Fibroblast of mammary gland (primary cell): ENCODE results near the gene MINDY4.

Experiments
- DNase-seq: peaks from one replicate; pipeline ENCODE4 v3.0.0-alpha.2; 2010; ENCODE audit warnings: low read depth
- H3K4me3 ChIP-seq: 2 replicates; pipeline ENCODE4 v1.5.1; 2011; ENCODE audit warnings: low read depth, mild to moderate bottlenecking, low read length, moderate library complexity; ENCODE audit not compliant: control insufficient read depth
- TF ChIP-seq, protein P1 (sequence below): conservative IDR thresholded peaks from 2 replicates; pipeline ENCODE4 v1.5.1; 2011; ENCODE audit warnings: low read depth, low read length, inconsistent platforms; ENCODE audit not compliant: control insufficient read depth, insufficient read depth

MINDY4 gene

DNA sequence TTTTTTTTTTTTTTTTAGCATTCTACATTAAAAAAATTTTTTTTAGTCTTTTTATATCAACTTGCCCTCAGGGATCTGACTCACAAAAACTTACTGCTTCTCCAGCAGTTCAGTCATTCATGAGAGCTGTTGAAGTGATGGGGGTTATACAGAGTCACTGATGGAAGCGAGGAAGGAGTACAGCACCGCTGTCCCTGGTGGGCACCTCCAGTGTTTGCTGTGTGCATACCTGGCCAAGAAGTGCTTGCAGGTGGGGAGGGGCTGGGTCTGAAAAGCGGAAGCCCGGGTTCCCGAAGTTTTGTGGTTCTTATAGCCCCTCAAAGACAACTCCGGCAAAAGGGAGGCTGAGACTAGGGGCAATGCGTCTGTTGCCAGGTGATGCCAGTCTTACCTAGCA lies 46.2 kb downstream of the MINDY4 start:
- TF ChIP-seq, protein P1, sequence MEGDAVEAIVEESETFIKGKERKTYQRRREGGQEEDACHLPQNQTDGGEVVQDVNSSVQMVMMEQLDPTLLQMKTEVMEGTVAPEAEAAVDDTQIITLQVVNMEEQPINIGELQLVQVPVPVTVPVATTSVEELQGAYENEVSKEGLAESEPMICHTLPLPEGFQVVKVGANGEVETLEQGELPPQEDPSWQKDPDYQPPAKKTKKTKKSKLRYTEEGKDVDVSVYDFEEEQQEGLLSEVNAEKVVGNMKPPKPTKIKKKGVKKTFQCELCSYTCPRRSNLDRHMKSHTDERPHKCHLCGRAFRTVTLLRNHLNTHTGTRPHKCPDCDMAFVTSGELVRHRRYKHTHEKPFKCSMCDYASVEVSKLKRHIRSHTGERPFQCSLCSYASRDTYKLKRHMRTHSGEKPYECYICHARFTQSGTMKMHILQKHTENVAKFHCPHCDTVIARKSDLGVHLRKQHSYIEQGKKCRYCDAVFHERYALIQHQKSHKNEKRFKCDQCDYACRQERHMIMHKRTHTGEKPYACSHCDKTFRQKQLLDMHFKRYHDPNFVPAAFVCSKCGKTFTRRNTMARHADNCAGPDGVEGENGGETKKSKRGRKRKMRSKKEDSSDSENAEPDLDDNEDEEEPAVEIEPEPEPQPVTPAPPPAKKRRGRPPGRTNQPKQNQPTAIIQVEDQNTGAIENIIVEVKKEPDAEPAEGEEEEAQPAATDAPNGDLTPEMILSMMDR = no peak
- H3K4me3 ChIP-seq = no peak overlapping the region
- peak; percentile 55 for DNase-seq

DNA sequence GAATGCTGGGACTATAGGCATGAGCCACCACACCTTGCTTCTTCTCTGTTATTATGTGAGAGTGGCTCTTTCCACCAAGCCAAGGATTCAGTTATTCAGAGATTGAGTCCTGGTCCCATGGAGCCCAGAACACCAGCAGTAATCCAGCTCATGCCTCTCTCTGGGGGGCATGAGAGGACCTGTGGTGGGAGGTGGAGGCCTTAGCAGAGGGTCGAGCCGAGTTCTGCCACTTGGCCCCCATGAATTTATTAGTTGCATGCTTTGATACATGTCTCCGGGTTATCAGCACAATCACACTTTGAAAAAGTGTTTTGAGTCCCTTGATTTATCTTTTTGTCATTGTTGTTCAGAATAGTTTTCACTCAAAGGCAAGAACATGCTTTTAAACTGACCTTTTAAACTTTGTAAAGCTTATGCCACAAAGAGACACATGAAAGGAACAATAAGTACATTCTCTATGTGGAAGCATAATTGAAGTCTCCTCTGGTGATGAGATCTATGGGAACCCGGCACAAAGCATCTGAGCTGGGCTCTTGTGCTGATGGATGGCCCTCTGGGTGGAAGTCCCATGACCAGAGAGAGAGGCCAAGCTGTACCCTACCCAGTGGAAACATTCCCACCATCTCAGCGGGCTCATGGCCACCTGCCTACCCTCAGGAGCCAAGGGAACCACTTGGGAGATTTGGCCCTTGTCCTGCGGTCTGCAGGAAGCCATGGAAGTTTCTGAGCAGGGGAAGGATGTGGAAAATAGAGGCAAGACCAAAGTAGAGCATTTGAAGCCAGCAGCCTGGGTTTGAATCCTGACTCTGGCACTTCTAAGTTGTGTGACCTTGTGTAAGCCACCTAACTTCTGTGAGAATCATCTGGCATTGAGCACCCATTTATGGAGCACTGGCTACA lies 53.9 kb downstream of the MINDY4 start:
- H3K4me3 ChIP-seq = no peak overlapping the region
- TF ChIP-seq, protein P1 = no peak
- DNase-seq = no peak

DNA sequence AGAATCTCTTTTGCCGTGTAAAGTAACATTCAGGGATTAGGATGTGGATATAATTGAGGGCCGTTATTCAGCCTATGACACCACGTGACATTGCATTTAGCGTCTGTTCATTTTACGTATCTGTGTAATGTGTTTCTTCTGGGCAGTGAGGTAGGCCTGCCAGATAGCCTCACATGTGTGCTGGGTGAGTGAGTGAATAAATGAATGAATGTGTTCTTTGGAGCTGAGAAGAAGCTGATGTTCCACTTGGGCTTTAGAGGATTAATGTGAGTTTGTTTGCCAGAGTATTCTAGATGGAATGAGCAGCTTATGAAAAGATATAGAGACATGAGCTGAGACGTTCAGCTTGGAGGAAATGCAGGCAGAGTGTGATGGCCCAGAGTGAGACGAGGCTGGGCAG lies 55.0 kb downstream of the MINDY4 start:
- TF ChIP-seq, protein P1 = no peak
- no peak for DNase-seq
- H3K4me3 ChIP-seq = no peak overlapping the region

DNA sequence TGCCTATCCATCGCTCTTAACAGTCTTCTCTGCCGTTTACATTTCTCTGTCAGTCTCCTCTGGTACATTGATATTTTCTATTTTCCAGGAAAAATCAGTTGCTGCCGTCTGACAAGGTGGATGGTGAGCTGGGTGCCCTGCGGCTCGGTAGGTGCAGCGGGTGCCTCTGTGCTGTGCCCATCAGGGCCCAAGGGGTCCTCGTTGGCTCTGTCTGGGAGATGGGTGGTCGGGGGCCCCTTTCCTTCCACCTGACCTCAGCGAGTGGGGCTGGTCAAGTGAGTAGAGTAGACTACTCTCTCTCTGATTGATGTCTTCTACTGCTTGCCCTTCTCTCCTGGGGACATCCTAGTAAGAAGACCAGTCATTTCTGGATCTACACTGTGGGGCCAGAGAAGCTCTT lies 57.4 kb downstream of the MINDY4 start:
- DNase-seq = no peak
- TF ChIP-seq, protein P1 = no peak

DNA sequence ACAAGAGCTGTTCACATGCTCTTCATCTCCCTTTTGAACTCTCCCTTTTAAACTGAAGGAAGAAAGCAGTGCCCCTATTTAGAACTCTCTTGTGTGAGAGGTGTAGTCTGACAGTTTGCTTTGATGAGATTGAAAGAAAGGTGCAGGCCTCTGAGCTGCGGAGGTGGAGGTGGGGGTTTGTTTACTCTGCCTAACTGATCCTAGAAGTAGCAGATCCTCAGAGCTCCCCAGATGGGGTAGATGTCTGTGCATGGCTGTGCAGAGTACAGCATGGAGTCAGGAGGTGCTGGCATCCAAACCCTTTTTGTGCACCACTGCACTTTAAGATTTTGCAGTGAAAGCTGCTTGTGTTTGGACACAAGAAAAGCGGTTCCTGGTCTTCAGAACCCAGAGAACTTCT lies 58.3 kb downstream of the MINDY4 start:
- no peak for DNase-seq
- no peak overlapping the region for H3K4me3 ChIP-seq
- TF ChIP-seq, protein P1 = no peak

More for the DNA sequence above, 57.4 kb downstream of the MINDY4 start:
- H3K4me3 ChIP-seq = no peak overlapping the region

DNA sequence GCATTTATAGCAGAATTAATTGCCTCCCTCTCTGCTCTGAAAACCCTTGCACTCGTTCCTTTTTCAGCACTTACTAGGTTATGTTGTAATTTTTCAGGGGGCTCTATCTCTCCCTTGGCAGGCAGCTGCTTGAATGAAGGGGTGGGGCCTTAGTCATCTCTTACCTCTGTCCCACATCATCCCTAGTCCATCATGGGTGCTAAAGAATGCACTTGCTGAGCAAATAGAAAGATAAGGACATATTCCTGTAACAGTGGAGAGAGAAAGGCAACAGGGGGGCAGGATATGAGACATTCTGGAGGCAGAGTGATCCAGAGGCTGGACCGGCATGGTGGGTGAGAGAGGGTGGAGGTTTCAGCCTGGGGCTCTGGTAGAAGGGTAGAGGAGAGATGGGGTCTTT lies 60.0 kb downstream of the MINDY4 start:
- TF ChIP-seq, protein P1 = no peak
- H3K4me3 ChIP-seq = no peak overlapping the region
- DNase-seq = no peak
